Mesothelial cell of epicardium (in vitro differentiated cells): ENCODE data around the gene TNNT2. TPM values are rescaled to one million over a fixed set of nuclear protein-coding genes. Genes with fewer than 3 reads are reported as not detected.

Source experiments
- DNase-seq, 2 experiments: peaks; one replicate each; pipeline ENCODE4 v3.0.0; 2021; ENCODE audit warnings: low spot score in 2 of 2; ENCODE audit not compliant: unreplicated experiment in 2 of 2
- H3K27ac Mint-ChIP-seq: 2 replicates; pipeline ENCODE4 v1.8.0; 2021; ENCODE audit warnings: mixed read lengths
- H3K27me3 Mint-ChIP-seq: 2 replicates; pipeline ENCODE4 v1.8.0; 2021; ENCODE audit warnings: low read depth, mixed read lengths
- H3K36me3 Mint-ChIP-seq: 2 replicates; pipeline ENCODE4 v1.8.0; 2021; ENCODE audit warnings: mixed read lengths
- H3K4me1 Mint-ChIP-seq: 2 replicates; pipeline ENCODE4 v1.8.0; 2021; ENCODE audit warnings: mixed read lengths
- H3K4me3 Mint-ChIP-seq: 2 replicates; pipeline ENCODE4 v1.8.0; 2021; ENCODE audit warnings: mild to moderate bottlenecking, moderate library complexity, mixed read lengths
- H3K9me3 Mint-ChIP-seq: 2 replicates; pipeline ENCODE4 v1.8.0; 2021; ENCODE audit warnings: mixed read lengths
- total RNA-seq: library from RNA; stranded (reverse); gene quantifications from 3 replicates; pipeline ENCODE4 v1.2.1, GENCODE V29; 2021
- TF ChIP-seq, protein P1 (sequence below): fragments of 200-600 bp; sonication (generic); IDR thresholded peaks from one replicate; pipeline ENCODE4 v1.5.0; 2021; ENCODE audit warnings: antibody characterized with exemption; ENCODE audit not compliant: unreplicated experiment

Gene TNNT2
- total RNA-seq, 1 donor from 2014 or later, result 37.1 TPM

DNA sequence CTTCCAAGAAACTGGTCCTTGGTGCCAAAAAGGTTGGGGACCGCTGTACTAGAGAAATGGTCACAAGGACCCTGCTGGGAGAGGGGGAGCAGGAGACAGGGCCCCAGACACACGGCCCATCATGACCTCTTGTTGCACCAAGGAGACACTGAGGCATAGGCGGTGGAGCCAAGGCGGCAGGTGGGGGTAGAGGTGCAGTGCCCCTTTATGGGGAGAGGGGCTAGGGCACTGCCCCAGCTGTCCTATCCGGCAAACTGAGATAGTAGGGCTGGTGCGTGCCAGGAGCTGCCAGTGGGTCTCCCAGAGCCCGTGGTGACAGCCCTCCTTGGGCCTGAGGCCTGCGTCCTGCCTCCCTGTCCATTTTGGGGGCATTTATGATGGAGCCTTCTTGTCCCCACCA lies 20.3 kb downstream of the TNNT2 start:
- no peak overlapping the region for H3K27ac Mint-ChIP-seq
- no peak for DNase-seq
- TF ChIP-seq, protein P1, sequence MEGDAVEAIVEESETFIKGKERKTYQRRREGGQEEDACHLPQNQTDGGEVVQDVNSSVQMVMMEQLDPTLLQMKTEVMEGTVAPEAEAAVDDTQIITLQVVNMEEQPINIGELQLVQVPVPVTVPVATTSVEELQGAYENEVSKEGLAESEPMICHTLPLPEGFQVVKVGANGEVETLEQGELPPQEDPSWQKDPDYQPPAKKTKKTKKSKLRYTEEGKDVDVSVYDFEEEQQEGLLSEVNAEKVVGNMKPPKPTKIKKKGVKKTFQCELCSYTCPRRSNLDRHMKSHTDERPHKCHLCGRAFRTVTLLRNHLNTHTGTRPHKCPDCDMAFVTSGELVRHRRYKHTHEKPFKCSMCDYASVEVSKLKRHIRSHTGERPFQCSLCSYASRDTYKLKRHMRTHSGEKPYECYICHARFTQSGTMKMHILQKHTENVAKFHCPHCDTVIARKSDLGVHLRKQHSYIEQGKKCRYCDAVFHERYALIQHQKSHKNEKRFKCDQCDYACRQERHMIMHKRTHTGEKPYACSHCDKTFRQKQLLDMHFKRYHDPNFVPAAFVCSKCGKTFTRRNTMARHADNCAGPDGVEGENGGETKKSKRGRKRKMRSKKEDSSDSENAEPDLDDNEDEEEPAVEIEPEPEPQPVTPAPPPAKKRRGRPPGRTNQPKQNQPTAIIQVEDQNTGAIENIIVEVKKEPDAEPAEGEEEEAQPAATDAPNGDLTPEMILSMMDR, result no peak
- peaks cover 17% of the 10 kb centered on the region for H3K4me1 Mint-ChIP-seq
- no peaks in the 10 kb centered on the region for H3K27me3 Mint-ChIP-seq
- no peak overlapping the region for H3K4me3 Mint-ChIP-seq
- no peaks in the 10 kb centered on the region for H3K9me3 Mint-ChIP-seq
- H3K36me3 Mint-ChIP-seq, result no peaks in the 10 kb centered on the region

DNA sequence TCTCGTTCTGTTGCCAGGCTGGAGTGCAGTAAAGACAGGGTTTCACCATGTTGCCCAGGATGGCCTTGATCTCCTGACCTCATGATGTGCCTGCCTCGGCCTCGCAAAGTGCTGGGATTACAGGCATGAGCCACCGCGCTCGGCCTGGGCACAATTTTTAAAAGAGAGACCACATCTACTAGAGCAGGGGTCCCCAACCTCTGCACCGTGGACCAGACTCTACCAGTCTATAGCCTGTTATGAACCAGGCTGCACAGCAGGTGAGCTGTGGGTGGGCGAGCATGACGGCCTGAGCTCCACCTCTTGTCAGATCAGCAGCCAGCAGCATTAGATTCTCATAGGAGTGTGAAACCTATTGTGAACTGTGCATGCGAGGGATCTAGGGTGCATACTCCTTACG lies 20.8 kb downstream of the TNNT2 start:
- DNase-seq, result no peak
- Mint-ChIP-seq H3K27ac (no peak overlapping the region), H3K4me1 (peaks cover 17% of the 10 kb centered on the region), H3K9me3 (no peaks in the 10 kb centered on the region), H3K27me3 (no peaks in the 10 kb centered on the region), H3K4me3 (no peak overlapping the region), H3K36me3 (no peaks in the 10 kb centered on the region)
- TF ChIP-seq, protein P1, result no peak

DNA sequence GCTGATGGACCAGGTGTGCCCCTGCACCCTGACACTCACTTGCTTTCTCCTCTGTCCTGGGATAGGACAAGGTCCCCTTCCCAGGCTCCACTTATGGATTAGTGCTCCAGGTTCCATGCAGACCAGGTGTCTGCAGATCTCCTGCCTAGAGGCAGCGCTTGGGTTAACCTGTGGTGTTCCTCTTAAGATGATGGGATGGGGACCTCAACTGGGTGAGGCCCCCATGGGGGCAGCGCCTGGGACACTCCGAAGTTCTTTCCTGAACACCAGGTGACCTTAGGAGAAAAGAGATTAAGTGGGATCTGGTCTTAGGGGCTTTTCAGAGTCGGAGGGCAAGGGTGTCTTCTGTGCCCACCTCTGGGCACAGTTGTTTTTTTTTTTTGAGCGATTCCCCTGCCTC lies 21.2 kb downstream of the TNNT2 start:
- H3K27ac Mint-ChIP-seq, result no peak overlapping the region
- no peaks in the 10 kb centered on the region for H3K9me3 Mint-ChIP-seq
- TF ChIP-seq, protein P1, result no peak
- H3K4me1 Mint-ChIP-seq, result peaks cover 17% of the 10 kb centered on the region
- no peaks in the 10 kb centered on the region for H3K36me3 Mint-ChIP-seq
- DNase-seq, result no peak
- no peak overlapping the region for H3K4me3 Mint-ChIP-seq
- no peaks in the 10 kb centered on the region for H3K27me3 Mint-ChIP-seq

DNA sequence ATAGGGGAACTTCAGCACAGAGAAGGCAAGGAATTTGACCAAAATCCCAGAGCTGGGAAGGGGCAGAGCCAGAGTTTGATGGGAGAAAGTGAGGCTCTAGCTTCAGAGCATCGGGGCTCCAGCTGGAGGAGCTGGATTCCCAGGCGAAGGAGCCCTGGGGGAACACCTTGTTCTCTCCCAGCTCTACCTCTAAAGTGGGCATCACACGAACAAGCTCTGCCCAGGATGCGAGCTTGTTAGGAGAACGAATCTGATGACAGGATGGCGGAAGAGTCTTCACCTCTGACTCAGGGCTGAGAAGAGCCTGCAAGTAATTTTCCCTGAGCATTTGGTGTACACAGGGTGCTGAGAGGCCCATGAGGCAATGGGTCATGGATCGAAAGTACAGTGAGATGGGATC lies 22.0 kb downstream of the TNNT2 start:
- Mint-ChIP-seq H3K36me3 (no peaks in the 10 kb centered on the region), H3K9me3 (no peaks in the 10 kb centered on the region), H3K27me3 (no peaks in the 10 kb centered on the region), H3K4me1 (peaks cover 17% of the 10 kb centered on the region), H3K4me3 (no peak overlapping the region), H3K27ac (no peak overlapping the region)
- TF ChIP-seq, protein P1, result no peak
- no peak for DNase-seq

DNA sequence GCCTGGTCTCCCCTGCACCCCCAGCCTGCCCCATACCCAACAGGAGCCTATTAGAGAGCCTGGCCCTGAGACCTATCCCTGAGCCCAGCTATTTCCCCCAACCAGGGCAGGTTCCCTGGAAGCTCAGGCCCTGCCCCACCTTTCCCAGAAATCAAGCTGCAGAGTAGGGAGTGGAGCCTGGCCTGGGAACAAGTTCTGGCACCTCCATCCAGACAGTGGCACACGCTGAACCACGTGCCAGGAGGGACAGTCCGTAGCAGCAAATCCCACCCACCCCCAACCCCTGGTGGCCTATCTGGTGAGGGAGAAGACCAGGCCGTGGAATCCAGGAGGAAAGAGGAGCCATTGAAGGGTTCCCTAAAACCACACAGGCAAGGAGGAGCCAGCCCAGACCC lies 22.6 kb downstream of the TNNT2 start:
- no peaks in the 10 kb centered on the region for H3K9me3 Mint-ChIP-seq
- no peak for DNase-seq
- peaks cover 17% of the 10 kb centered on the region for H3K4me1 Mint-ChIP-seq
- H3K27me3 Mint-ChIP-seq, result no peaks in the 10 kb centered on the region
- TF ChIP-seq, protein P1, result no peak
- no peak overlapping the region for H3K27ac Mint-ChIP-seq
- H3K4me3 Mint-ChIP-seq, result no peak overlapping the region
- H3K36me3 Mint-ChIP-seq, result no peaks in the 10 kb centered on the region

DNA sequence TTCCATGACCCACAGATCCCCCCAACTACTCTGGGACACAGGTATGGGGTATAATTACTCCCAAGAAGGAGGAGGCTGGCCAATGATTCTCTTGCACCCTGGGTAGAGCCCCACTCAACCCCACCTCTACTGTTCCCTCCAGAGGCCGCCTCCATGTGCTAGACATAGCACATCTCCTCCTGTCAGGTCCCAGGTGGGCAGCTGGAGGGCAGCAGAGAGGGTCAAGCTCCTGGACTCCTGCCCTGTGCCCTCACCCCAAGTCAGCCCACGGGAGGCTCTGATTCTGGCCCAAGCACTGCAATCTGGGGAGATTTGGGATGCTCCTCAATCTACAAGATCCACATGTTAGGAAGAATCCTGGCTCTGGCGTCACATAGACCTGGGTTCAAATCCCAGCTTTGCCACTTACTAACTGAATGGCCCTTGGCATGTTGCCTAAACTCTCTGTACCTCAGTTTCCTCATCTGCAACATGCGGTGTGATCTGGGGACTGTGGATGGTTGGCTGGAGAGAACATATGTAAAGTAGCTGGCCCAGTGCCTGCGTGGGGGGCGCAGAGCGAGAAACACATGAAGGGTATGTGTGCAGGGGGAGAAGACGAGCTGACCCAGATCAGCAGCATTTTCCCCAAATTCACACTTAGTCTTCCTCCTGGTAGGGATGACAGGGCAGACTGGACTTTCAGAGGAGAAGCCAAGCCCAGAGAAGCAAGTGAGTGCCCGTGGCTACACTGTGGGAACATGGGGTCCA lies 23.2 kb downstream of the TNNT2 start:
- H3K9me3 Mint-ChIP-seq, result no peaks in the 10 kb centered on the region
- no peak for DNase-seq
- H3K27ac Mint-ChIP-seq, result no peak overlapping the region

More for the DNA sequence above, 23.2 kb downstream of the TNNT2 start:
- H3K4me1 Mint-ChIP-seq, result peaks cover 14% of the 10 kb centered on the region
- no peak overlapping the region for H3K4me3 Mint-ChIP-seq
- H3K36me3 Mint-ChIP-seq, result no peaks in the 10 kb centered on the region
- TF ChIP-seq, protein P1, result no peak
- H3K27me3 Mint-ChIP-seq, result no peaks in the 10 kb centered on the region
